ENCODE measurements around the gene NIN. TPM values are rescaled to one million over a fixed set of nuclear protein-coding genes. Genes with fewer than 3 reads are reported as not detected.

Gene NIN
- total RNA-seq, 1 donor from 2014 or later = 156 TPM

DNA sequence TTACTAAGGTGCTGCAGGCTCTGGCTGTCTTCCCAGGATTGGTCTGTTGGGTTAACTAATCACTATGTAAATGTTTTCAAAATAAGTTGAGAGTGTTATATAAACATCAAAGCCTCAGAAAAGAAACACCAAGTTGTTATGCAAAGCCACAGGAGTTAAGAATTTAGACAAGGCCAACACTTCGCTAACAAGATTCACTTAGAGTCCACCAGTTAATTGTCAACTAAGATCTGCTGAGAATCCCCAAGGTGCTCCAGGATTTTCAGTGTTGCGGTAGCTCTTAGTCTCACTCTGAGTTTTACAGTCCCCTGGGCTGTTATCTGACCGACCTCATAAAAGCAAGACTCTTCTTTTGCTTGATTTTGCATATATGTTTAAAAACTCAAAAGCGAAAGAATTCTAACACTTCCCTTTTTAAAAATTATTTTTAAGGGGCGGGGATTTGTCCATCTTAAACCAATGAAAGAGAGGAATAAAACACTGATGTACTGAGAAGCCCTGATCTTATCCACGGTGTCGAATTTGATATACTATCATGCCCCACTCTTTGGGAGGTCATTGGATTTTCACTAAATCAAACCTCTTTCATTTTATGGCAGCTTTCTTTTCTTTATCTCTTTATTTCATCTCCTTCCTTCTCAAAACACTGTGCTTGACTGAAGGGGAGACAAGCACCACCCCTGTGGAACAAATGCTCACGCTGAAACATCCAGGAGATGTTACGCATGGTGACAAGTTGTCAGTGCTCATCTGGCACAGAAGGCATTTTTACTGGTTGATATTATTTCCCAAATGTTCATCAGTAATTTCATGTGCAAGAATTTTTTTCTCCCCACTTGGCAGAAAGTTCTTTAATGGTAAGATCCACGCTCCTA lies 7.0 kb downstream of the NIN start:
- Mint-ChIP-seq H3K36me3 (ENCODE audit: low read depth) (peaks cover 51% of the 10 kb centered on the region), H3K27me3 (no peaks in the 10 kb centered on the region), H3K4me3 (peak overlapping the region; percentile 81), H3K27ac (peak overlapping the region; percentile 97), H3K4me1 (peaks cover 97% of the 10 kb centered on the region), H3K9me3 (peaks cover 4% of the 10 kb centered on the region)
- intact Hi-C loops (cut with micrococcal nuclease) = loop anchor here (2.0 to 10.0 kb wide), 5 partner anchors 67 to 1189 kb away; partner anchors contain the start of genes DNAAF2 and SAV1
- POLR2A ChIA-PET = interaction anchor here (1.1 to 4.3 kb wide), 9 partner anchors 7 to 1238 kb away, joined by 3 to 56 read pairs (median 19); partner anchors contain the start of genes NIN and RPS29
- CTCF ChIA-PET = interaction anchor here (1.1 to 2.7 kb wide), 5 partner anchors 30 to 47 kb away, joined by 3 to 16 read pairs (median 6); no protein-coding TSS in a partner anchor
- TF ChIP-seq, protein P1, sequence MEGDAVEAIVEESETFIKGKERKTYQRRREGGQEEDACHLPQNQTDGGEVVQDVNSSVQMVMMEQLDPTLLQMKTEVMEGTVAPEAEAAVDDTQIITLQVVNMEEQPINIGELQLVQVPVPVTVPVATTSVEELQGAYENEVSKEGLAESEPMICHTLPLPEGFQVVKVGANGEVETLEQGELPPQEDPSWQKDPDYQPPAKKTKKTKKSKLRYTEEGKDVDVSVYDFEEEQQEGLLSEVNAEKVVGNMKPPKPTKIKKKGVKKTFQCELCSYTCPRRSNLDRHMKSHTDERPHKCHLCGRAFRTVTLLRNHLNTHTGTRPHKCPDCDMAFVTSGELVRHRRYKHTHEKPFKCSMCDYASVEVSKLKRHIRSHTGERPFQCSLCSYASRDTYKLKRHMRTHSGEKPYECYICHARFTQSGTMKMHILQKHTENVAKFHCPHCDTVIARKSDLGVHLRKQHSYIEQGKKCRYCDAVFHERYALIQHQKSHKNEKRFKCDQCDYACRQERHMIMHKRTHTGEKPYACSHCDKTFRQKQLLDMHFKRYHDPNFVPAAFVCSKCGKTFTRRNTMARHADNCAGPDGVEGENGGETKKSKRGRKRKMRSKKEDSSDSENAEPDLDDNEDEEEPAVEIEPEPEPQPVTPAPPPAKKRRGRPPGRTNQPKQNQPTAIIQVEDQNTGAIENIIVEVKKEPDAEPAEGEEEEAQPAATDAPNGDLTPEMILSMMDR (IDR thresholded peaks at IDR 0.05) = no peak
- peak; percentile 69 for ATAC-seq (ENCODE audit: low read depth)
- no peak for DNase-seq

DNA sequence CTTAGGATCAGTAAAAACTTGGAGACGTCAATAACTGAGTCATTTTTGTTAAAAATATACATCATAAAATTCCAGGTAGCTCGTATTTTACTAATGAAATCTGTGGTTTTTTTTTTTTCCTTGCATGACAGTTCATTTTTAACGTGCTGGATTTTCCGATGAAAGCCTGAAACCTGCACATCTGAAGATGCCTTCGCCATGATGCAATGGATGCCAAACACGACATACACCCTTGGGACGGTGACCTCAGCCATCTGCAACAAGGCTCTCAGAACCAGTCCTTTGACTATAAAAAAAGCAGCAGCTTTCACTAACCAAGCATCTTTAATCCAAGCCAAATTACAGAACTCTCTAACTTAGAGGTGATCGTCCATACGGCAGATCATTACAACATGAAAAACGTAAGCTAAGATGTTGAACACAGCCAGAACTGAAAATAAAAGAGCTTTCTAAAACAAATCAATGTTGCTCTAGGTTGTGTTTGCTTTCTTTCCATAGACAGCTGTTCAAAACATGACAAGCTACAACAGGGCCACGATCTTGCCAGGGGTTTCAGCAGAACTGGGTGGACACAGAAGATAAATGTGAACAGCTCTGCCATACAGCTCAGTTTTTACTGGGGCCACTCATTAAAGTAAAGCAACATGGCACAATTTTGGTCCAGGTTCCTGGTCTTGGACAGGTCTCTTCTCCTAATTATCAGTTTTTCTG lies 7.8 kb downstream of the NIN start:
- Mint-ChIP-seq H3K4me3 (peak overlapping the region; percentile 81), H3K4me1 (peaks cover 95% of the 10 kb centered on the region), H3K27ac (peak overlapping the region; percentile 97), H3K36me3 (ENCODE audit: low read depth) (peaks cover 50% of the 10 kb centered on the region), H3K9me3 (peaks cover 4% of the 10 kb centered on the region), H3K27me3 (no peaks in the 10 kb centered on the region)
- TF ChIP-seq, protein P1 (IDR thresholded peaks at IDR 0.05) = no peak
- DNase-seq (no peak), ATAC-seq (ENCODE audit: low read depth) (peak; percentile 32)
- intact Hi-C loops (cut with micrococcal nuclease) = loop anchor here (2.0 to 10.0 kb wide), 5 partner anchors 66 to 1188 kb away; partner anchors contain the start of genes DNAAF2 and SAV1
- POLR2A ChIA-PET = interaction anchor here (0.7 to 4.3 kb wide), 13 partner anchors 8 to 1238 kb away, joined by 3 to 56 read pairs (median 8); partner anchors contain the start of genes NIN and RPS29
- CTCF ChIA-PET = interaction anchor here (0.9 to 2.7 kb wide), 8 partner anchors 10 to 48 kb away, joined by 3 to 16 read pairs (median 6); no protein-coding TSS in a partner anchor

DNA sequence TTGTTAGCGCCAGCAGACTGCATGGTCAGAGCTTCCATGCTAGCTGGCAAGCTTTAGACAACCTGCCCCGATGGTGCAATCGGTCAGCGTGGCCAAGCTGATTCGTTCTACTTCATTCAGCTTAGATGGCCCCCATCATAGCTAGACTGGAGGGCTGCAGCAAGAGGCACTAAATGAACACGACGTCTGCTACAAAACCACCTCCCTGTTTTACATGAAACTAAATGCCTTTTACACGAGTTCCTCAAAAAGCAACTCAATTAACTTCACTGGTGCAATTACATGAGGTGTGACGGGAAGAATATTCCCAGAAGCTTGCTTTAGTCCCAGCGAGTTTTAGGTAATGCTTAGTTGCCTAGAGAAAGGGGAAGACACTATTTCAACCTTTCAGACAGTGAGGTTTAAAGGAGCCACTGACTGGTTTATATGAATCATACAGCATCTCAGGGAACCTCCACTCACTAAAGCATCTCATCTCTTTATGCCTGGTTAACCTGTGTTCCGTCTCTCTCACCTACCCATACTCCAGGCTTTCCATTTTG lies 8.4 kb downstream of the NIN start:
- H3K4me1 Mint-ChIP-seq = peaks cover 90% of the 10 kb centered on the region
- peak overlapping the region; percentile 97 for H3K27ac Mint-ChIP-seq
- ATAC-seq (ENCODE audit: low read depth) (peak; percentile 70), DNase-seq (no peak)
- H3K9me3 Mint-ChIP-seq = peaks cover 4% of the 10 kb centered on the region
- peak overlapping the region; percentile 81 for H3K4me3 Mint-ChIP-seq
- TF ChIP-seq, protein P1 (IDR thresholded peaks at IDR 0.05) = no peak
- intact Hi-C loops (cut with micrococcal nuclease) = loop anchor here (1.0 to 10.0 kb wide), 9 partner anchors 8 to 1188 kb away; partner anchors contain the start of genes DNAAF2 and SAV1
- CTCF ChIA-PET = interaction anchor here (0.9 to 2.7 kb wide), 8 partner anchors 11 to 48 kb away, joined by 3 to 16 read pairs (median 6); no protein-coding TSS in a partner anchor
- H3K27me3 Mint-ChIP-seq = no peaks in the 10 kb centered on the region
- POLR2A ChIA-PET = interaction anchor here (0.7 to 4.3 kb wide), 13 partner anchors 8 to 1237 kb away, joined by 3 to 56 read pairs (median 8); partner anchors contain the start of genes NIN and RPS29
- H3K36me3 Mint-ChIP-seq (ENCODE audit: low read depth) = peaks cover 51% of the 10 kb centered on the region

DNA sequence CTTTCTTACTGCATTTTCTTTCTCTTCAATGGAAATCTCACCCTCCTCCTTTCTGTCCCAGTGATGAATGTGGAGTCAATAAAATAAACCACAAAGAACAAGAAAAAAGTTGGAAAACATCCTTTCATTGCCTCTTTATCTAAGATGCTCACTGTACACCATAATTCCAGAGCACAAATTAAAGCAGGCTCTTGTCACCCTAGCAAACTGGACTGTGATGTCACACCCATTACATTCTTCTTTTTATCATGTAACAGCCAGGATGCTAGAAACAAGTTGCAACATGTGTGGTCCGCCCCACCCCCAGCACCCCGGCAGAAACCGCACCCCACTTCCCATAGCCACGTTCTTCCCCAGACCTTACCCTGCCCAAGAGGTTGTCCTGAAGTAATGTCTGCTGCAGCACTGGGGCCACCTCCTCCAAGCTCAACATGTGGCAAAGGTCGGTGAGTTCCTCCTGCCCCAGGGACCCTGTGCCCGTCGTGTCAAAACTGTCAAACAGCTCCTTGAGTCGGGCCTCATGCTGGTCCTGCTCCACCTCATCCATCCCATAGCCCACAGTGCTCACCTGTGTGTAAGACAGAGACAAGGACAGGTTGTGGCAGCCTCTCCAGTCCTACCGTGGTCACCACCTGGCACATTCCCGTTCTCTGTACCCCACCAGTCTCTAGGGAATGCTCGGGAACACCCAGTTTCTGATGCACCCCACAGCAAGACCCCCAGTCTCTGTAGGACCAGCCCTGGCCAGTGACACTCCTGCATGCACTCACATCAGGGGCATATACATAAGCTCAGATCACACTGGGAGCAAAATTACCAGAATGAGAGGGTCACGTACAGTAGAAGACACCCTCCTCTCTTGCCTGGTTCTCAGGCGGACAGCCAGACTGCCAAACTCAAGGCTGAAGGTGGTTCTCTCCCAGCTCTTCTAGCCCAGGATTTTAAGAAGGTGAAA lies 9.2 kb downstream of the NIN start:
- CTCF ChIA-PET = interaction anchor here (0.7 to 2.7 kb wide), 7 partner anchors 10 to 50 kb away, joined by 3 to 16 read pairs (median 9); no protein-coding TSS in a partner anchor
- no peak for DNase-seq
- POLR2A ChIA-PET = interaction anchor here (0.7 to 4.3 kb wide), 12 partner anchors 9 to 108 kb away, joined by 3 to 56 read pairs (median 8); partner anchors contain the start of gene NIN
- peak overlapping the region; percentile 81 for H3K4me3 Mint-ChIP-seq
- H3K9me3 Mint-ChIP-seq = peaks cover 4% of the 10 kb centered on the region
- ATAC-seq (ENCODE audit: low read depth) = no peak
- peaks cover 88% of the 10 kb centered on the region for H3K4me1 Mint-ChIP-seq
- H3K36me3 Mint-ChIP-seq (ENCODE audit: low read depth) = peaks cover 49% of the 10 kb centered on the region
- no peaks in the 10 kb centered on the region for H3K27me3 Mint-ChIP-seq
- H3K27ac Mint-ChIP-seq = peak overlapping the region; percentile 97
- intact Hi-C loops (cut with micrococcal nuclease) = loop anchor here (1.0 to 10.0 kb wide), 9 partner anchors 8 to 1187 kb away; partner anchors contain the start of genes DNAAF2 and SAV1
- TF ChIP-seq, protein P1 (IDR thresholded peaks at IDR 0.05) = no peak

Measured in activated B cell treated with CpG ODN at 0.5 μM for 24 hours (primary cell).